Neural crest cell (in vitro differentiated cells): ENCODE results near the gene ADK. TPM values are rescaled to one million over a fixed set of nuclear protein-coding genes. Genes with fewer than 3 reads are reported as not detected.

Experiments
- DNase-seq: peaks from one replicate; pipeline ENCODE4 v3.0.0; 2021; ENCODE audit warnings: low read depth, mixed read lengths, low spot score
- H3K27ac Mint-ChIP-seq: one replicate; pipeline ENCODE4 v1.8.0; 2021; ENCODE audit warnings: mild to moderate bottlenecking, mixed read lengths; ENCODE audit not compliant: unreplicated experiment
- H3K27me3 Mint-ChIP-seq: 2 replicates; pipeline ENCODE4 v1.8.0; 2021; ENCODE audit warnings: low read depth, mild to moderate bottlenecking, mixed read lengths
- H3K36me3 Mint-ChIP-seq: 2 replicates; pipeline ENCODE4 v1.8.0; 2021; ENCODE audit warnings: low read depth, mild to moderate bottlenecking, mixed read lengths
- H3K4me1 Mint-ChIP-seq: 2 replicates; pipeline ENCODE4 v1.8.0; 2021; ENCODE audit warnings: mixed read lengths
- H3K4me3 Mint-ChIP-seq: one replicate; pipeline ENCODE4 v1.8.0; 2021; ENCODE audit warnings: mild to moderate bottlenecking, mixed read lengths
- H3K9me3 Mint-ChIP-seq: 2 replicates; pipeline ENCODE4 v1.8.0; 2021; ENCODE audit warnings: mixed read lengths
- total RNA-seq: library from RNA; stranded (reverse); gene quantifications from 2 replicates; pipeline ENCODE4 v1.2.1, GENCODE V29; 2021
- TF ChIP-seq, protein P1 (sequence below): fragments of 200-600 bp; sonication (generic); conservative IDR thresholded peaks from 2 replicates; pipeline ENCODE4 v1.5.0; 2021; ENCODE audit warnings: antibody characterized with exemption, mild to moderate bottlenecking

ADK gene
- total RNA-seq, 1 donor from 2014 or later = 35.6 TPM

DNA sequence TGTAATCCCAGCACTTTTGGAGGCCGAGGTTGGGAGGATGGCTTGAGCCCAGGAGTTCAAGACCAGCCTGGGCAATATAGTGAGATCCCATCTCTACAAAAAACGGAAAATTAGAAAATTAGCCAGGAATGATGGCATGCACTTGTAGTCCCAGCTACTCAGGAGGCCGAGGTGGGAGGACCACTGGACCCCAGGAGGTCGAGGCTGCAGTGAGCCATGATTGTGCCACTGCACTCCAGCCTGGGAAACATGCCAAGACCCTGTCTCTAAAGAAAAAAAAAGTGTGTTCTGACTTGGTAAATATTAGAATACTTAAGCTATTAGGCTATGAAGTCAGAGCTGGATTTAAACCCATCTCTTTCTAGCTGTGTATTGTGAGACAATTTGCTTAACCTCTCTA lies 594.4 kb downstream of the ADK start:
- TF ChIP-seq, protein P1, sequence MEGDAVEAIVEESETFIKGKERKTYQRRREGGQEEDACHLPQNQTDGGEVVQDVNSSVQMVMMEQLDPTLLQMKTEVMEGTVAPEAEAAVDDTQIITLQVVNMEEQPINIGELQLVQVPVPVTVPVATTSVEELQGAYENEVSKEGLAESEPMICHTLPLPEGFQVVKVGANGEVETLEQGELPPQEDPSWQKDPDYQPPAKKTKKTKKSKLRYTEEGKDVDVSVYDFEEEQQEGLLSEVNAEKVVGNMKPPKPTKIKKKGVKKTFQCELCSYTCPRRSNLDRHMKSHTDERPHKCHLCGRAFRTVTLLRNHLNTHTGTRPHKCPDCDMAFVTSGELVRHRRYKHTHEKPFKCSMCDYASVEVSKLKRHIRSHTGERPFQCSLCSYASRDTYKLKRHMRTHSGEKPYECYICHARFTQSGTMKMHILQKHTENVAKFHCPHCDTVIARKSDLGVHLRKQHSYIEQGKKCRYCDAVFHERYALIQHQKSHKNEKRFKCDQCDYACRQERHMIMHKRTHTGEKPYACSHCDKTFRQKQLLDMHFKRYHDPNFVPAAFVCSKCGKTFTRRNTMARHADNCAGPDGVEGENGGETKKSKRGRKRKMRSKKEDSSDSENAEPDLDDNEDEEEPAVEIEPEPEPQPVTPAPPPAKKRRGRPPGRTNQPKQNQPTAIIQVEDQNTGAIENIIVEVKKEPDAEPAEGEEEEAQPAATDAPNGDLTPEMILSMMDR = no peak
- H3K4me3 Mint-ChIP-seq = no peak overlapping the region
- H3K27me3 Mint-ChIP-seq = no peaks in the 10 kb centered on the region
- no peaks in the 10 kb centered on the region for H3K36me3 Mint-ChIP-seq
- H3K4me1 Mint-ChIP-seq = peaks cover 16% of the 10 kb centered on the region
- H3K9me3 Mint-ChIP-seq = no peaks in the 10 kb centered on the region
- no peak overlapping the region for H3K27ac Mint-ChIP-seq
- DNase-seq = no peak

DNA sequence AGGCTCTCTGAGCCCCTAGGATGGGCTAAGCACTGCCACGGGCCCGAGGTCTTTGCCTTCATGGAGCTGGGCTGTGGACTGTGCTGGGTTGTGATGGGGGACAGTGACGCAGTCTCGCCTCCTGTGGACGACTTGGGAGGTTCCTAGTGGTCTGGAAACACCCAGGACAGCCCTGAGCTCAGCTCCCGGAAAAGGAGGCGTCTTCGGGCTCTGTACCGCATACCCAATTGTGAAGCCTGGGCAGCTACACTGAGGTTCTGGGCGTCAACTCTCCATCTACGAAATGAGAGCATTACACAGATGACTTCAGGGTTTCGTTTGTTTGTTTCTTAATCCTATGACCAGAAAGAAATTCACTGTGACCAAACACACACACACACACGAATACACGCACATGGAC lies 595.8 kb downstream of the ADK start:
- Mint-ChIP-seq H3K4me1 (peaks cover 16% of the 10 kb centered on the region), H3K27ac (no peak overlapping the region)

DNA sequence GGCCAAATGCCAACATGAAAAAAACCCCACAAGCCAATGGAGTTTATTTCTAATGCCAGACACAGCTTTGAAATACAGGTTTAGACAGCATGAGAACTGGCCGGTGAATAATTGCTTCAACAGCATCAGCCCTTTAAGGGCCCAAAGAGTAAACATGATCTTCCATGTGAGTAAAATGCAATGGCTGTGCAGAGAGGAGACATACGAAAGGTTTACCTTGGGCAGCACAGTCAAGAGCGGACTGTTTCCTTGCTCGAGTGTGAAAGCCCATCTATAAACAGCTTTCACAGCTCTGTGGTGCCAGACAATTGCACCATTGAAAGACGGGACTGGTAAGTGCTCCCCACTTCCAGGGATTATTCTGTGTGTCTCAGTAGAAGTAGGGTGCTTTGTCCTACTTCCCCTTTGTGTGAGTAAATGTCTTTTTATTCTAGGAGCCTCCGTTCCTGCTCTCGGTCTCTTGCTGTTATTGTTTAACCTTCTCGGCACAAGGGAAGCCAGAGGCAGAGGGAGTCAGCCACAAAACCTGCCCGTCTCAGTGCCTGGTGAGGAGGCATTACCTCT lies 597.5 kb downstream of the ADK start:
- Mint-ChIP-seq H3K27me3 (no peaks in the 10 kb centered on the region), H3K36me3 (no peaks in the 10 kb centered on the region), H3K4me1 (peaks cover 21% of the 10 kb centered on the region), H3K9me3 (no peaks in the 10 kb centered on the region), H3K4me3 (no peak overlapping the region), H3K27ac (peak overlapping the region; percentile 61)
- no peak for DNase-seq
- TF ChIP-seq, protein P1 = no peak

More for the DNA sequence above, 595.8 kb downstream of the ADK start:
- no peak for DNase-seq
- no peaks in the 10 kb centered on the region for H3K9me3 Mint-ChIP-seq
- TF ChIP-seq, protein P1 = no peak
- H3K27me3 Mint-ChIP-seq = no peaks in the 10 kb centered on the region
- H3K36me3 Mint-ChIP-seq = no peaks in the 10 kb centered on the region
- no peak overlapping the region for H3K4me3 Mint-ChIP-seq

DNA sequence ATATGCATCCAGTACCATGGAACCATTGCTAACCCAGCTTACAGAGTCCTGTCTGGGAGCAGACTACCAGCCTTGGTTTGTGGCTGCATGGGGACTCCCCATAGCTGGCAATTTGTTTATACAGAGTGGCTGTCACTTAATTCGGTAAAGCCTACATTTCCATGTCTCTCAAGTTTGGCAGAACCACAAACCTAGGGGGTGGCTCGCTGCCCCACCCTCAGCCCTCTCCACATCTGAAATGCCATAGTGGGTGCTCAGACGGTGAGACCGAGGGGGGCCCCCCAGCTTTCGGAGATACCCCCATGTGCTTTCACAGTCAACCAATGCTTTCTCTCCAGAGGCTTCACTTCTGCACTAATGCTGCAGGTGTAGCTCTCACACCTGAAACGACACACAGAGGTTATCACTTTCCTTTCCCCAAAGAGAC lies 599.8 kb downstream of the ADK start:
- DNase-seq = no peak
- Mint-ChIP-seq H3K9me3 (no peaks in the 10 kb centered on the region), H3K4me3 (no peak overlapping the region), H3K27ac (no peak overlapping the region), H3K27me3 (no peaks in the 10 kb centered on the region), H3K36me3 (no peaks in the 10 kb centered on the region), H3K4me1 (peaks cover 29% of the 10 kb centered on the region)
- TF ChIP-seq, protein P1 = no peak

DNA sequence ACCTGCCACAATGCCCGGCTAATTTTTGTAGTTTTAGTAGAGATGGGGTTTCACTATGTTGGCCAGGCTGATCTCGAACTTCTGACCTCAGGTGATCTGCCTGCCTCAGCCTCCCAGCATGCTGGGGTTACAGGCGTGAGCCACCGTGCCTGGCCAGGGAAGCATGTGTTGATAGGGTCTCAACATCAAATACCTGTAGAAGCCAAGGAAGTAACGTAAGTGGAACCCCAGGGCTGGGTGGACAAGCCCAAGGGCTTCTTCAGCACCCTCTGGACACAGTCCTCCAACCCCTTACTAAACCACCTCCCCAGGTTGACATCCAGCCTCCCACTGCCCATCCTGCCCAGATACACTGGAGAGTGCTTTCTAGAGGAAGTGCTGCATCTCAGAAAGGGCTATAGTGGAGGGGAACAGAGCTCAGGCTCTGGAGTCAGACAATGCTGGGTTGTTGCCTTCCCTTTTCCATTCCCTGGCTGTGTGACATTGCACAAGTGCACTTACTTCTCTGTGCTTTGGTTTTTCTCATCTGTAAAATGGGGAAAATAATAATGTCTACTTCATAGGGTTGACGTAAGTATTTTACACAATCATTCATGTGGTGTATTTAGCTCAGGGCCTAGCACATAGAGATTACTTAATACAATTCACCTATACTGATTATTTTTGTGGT lies 601.5 kb downstream of the ADK start:
- no peaks in the 10 kb centered on the region for H3K9me3 Mint-ChIP-seq
- DNase-seq = no peak
- no peak overlapping the region for H3K4me3 Mint-ChIP-seq
- peaks cover 29% of the 10 kb centered on the region for H3K4me1 Mint-ChIP-seq
- TF ChIP-seq, protein P1 = no peak
- no peaks in the 10 kb centered on the region for H3K36me3 Mint-ChIP-seq
- no peaks in the 10 kb centered on the region for H3K27me3 Mint-ChIP-seq
- H3K27ac Mint-ChIP-seq = no peak overlapping the region
